Activated CD4-positive, alpha-beta T cell treated with anti-CD3 and anti-CD28 coated beads, Interleukin-2, amount 50 U/mL, for 1 hour (primary cell): ENCODE measurements around the gene LIN7B.
A peak's percentile ranks its signal among the peaks of the same experiment; 100 is the strongest.
"Not testable (repeated sequence)": the region's sequence is repeated elsewhere in the genome, so short reads cannot be mapped to it uniquely, and the experiment has no call there.

Experiments used
- DNase-seq: peaks from one replicate; pipeline ENCODE4 v3.0.0-alpha.2; 2020

Gene LIN7B

GRCh38 chr19:49113762-49114629 lies at the start of gene LIN7B:
Gene LIN7B, plus strand, starts transcription at chr19:49114370. Its CDS starts 35 bp downstream, at chr19:49114405.
- DNase-seq: peak; percentile 67

- no peak for DNase-seq
Observed at GRCh38 chr19:49064768-49065611, 49.2 kb upstream of the LIN7B start, which contains the start of gene NTF4. Gene NTF4, minus strand, starts transcription at chr19:49064818. Its CDS starts 2,821 bp downstream, at chr19:49061997.

GRCh38 chr19:49065905-49066512 lies 48.2 kb upstream of the LIN7B start:
- DNase-seq: no peak

- no peak for DNase-seq
Observed at GRCh38 chr19:49067554-49067953, 46.6 kb upstream of the LIN7B start.

- no peak for DNase-seq
Observed at GRCh38 chr19:49069026-49069425, 45.1 kb upstream of the LIN7B start.

- no peak for DNase-seq
Observed at GRCh38 chr19:49070416-49070815, 43.8 kb upstream of the LIN7B start.

- no peak for DNase-seq
Observed at GRCh38 chr19:49071860-49072547, 42.2 kb upstream of the LIN7B start.

- DNase-seq: no peak
Observed at GRCh38 chr19:49073514-49074378, 40.4 kb upstream of the LIN7B start.

GRCh38 chr19:49074869-49075268 lies 39.3 kb upstream of the LIN7B start:
- not testable (repeated sequence) for DNase-seq

- no peak for DNase-seq
Observed at GRCh38 chr19:49080392-49080791, 33.8 kb upstream of the LIN7B start.

- no peak for DNase-seq
Observed at GRCh38 chr19:49081273-49081672, 32.9 kb upstream of the LIN7B start.

- no peak for DNase-seq
Observed at GRCh38 chr19:49084206-49085019, 29.8 kb upstream of the LIN7B start.

GRCh38 chr19:49085020-49085867 lies 28.9 kb upstream of the LIN7B start, which contains the start of gene SNRNP70:
Gene SNRNP70, plus strand, starts transcription at chr19:49085451. Its CDS starts 964 bp downstream, at chr19:49086415.
- peak; percentile 98 for DNase-seq

- DNase-seq: no peak
Observed at GRCh38 chr19:49085868-49086232, 28.3 kb upstream of the LIN7B start.

GRCh38 chr19:49086296-49086695 lies 27.9 kb upstream of the LIN7B start:
- no peak for DNase-seq

- DNase-seq: no peak
Observed at GRCh38 chr19:49091391-49092038, 22.7 kb upstream of the LIN7B start.

GRCh38 chr19:49092686-49093085 lies 21.5 kb upstream of the LIN7B start:
- DNase-seq: no peak

GRCh38 chr19:49094505-49095482 lies 19.4 kb upstream of the LIN7B start:
- DNase-seq: no peak
